GM19193 (cell line): ENCODE data around the gene CHD6.

Source experiments
- POLR2A ChIP-seq: IDR thresholded peaks from 4 replicates; pipeline ENCODE4 v1.6.1; 2011; ENCODE audit not compliant: insufficient read depth, insufficient read length; ENCODE audit errors: extremely low read depth

The CHD6 gene

DNA sequence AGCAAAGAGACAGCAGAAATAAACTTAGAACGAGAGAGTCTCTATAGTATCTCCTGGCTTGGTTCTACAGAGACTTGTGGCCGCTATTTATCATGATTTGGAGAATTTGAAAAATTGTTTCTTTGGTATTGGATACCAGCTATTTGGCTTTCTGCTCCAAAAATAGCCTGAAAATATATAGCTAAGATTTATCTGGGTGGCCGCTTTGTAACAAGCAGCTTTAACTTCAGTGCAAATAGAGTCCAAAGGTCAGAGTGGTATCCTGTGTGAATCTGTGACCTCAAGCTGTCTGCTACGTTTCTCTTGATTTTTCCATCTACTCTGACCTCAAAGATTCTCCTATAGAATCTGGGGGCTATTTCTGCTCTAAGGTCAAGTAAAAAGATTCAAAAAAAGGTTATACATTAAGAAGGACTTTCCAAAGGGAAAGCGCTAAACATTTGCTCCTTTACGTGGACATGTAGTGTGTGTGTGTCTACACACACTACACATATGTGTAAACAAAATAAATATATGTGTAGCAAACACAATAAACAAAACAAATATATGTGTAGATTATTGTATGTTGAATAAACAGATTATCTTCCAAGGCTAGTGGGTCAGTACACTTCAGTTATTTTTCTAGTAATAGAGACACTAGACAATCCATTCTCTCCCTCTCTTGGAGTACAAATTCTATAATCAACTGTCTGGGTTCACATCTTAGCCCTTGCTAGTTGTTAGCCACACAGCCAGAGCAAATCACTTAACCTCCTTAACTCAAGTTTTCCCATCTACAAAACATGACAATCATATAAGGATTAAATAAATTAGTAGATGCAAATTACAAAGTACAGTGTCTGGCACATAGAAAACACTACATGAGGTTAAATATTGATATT lies 40.8 kb downstream of the CHD6 start:
- TF ChIP-seq POLR2A: no peak

- TF ChIP-seq POLR2A: no peak
Measured at GRCh38 chr20:41575412-41575811, 42.8 kb downstream of the CHD6 start.

DNA sequence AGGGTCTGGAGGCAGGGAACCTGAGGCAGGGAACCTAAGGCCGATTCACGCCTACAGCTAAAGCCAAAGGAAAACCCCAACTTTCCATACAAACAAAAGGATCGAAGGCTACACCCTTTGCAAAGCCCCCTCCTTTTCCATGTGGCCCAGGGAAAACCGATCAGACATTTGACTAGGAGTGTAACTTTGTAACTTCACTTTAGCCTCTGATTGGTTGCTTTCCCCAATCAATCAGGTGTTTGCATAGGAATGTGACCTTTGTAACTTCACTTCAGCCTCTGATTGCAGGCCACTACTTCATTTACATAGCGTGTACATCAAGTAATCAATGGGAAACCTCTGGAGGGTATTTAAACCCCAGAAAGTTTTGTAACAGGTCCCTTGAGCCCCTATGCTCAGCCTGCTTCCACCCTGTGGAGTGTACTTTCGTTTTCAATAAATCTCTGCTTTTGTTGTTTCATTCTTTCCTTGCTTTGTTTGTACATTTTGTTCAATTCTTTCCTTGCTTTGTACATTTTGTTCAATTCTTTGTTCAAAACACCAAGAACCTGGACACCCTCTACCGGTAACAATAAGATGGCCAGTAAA lies 43.3 kb downstream of the CHD6 start:
- TF ChIP-seq POLR2A: no peak

GRCh38 chr20:41573955-41574354 lies 44.2 kb downstream of the CHD6 start:
- no peak for TF ChIP-seq POLR2A

GRCh38 chr20:41572010-41572572 lies 46.1 kb downstream of the CHD6 start:
- TF ChIP-seq POLR2A: no peak

GRCh38 chr20:41571006-41571405 lies 47.2 kb downstream of the CHD6 start:
- TF ChIP-seq POLR2A: no peak

DNA sequence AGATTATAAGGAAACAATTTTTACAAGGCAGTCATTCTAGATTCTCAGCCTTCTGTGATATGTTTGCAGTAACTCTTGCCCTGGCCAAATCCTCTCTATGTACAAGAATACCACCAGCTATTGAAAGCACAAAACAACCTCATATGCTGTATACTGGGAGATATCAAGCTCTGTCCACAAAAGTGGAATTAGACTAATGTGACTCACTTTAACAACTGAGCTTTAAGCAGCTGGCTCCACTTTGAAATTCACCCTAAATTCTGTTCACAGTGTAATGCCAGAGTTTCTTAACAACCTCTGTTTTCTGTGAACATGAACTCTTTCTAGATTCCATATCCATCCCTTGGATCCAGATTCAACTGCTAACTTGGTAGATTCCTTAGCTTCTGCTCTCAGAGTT lies 47.6 kb downstream of the CHD6 start:
- no peak for TF ChIP-seq POLR2A

GRCh38 chr20:41567615-41568014 lies 50.6 kb downstream of the CHD6 start:
- no peak for TF ChIP-seq POLR2A

GRCh38 chr20:41566896-41567527 lies 51.2 kb downstream of the CHD6 start:
- no peak for TF ChIP-seq POLR2A

DNA sequence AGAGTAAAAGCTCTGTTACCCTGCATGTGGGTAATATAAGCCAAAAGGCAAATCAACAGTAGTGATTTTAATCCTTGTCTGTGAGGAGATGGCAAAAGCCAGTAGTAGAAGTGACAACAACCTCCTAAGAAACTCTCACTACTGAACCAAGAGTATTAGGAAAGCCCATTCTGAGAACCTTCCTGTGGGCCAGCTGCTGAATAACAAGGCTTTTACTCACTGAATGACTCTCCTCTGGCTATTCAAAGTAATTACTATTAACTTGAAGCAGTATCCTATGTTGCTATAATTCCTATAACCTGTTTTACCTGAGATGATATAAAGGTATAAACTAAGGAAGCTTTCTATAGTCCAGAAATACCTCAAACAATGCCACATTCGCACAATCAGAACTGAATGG lies 55.1 kb downstream of the CHD6 start:
- TF ChIP-seq POLR2A: no peak

DNA sequence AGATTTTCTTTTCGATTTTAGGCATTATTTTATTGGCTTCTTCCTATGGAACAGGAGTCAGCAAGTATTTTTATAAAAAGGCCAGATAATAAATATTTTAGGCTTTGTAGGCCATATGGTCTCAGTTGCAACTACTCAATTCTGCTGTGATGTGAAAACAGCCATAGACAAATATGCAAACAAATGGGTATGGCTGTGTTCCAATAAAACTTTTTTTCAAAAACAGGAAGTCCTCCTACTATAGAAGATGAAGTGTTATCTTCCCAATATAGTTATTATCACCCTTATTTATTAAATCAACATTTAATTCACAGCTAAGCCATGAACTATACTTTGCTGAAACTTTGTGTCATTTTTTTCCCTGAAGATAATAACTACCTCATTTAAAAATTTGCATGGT lies 57.2 kb downstream of the CHD6 start:
- no peak for TF ChIP-seq POLR2A

DNA sequence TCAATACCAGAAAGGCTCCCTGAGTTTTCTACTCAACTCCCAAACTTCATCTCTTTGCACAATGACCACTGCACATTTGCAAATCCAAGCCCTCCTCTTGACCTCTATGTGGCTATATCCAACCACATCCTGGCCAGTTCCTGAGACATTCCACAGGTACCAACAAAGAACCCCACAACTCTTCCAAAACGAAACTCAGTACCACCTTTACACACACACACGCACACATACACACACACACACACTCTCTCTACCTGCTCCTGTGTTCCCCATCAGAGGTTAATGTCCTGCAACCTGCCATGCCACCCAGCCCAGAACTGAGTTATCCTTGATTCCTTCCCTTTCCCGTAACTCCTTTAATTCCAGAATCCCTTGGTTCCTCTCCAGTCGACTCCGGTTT lies 58.5 kb downstream of the CHD6 start:
- TF ChIP-seq POLR2A: no peak

- TF ChIP-seq POLR2A: no peak
Measured at GRCh38 chr20:41553142-41553879, 64.9 kb downstream of the CHD6 start.

GRCh38 chr20:41552295-41553068 lies 65.7 kb downstream of the CHD6 start:
- no peak for TF ChIP-seq POLR2A
